ENCODE results near the gene CSTF2.
"Not testable (repeated sequence)": the region's sequence is repeated elsewhere in the genome, so short reads cannot be mapped to it uniquely, and the experiment has no call there.

The CSTF2 gene, protein sequence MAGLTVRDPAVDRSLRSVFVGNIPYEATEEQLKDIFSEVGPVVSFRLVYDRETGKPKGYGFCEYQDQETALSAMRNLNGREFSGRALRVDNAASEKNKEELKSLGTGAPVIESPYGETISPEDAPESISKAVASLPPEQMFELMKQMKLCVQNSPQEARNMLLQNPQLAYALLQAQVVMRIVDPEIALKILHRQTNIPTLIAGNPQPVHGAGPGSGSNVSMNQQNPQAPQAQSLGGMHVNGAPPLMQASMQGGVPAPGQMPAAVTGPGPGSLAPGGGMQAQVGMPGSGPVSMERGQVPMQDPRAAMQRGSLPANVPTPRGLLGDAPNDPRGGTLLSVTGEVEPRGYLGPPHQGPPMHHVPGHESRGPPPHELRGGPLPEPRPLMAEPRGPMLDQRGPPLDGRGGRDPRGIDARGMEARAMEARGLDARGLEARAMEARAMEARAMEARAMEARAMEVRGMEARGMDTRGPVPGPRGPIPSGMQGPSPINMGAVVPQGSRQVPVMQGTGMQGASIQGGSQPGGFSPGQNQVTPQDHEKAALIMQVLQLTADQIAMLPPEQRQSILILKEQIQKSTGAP
- 16.8 to 111 (median 24.9) reads per million in 3 experiments for total RNA-seq

DNA sequence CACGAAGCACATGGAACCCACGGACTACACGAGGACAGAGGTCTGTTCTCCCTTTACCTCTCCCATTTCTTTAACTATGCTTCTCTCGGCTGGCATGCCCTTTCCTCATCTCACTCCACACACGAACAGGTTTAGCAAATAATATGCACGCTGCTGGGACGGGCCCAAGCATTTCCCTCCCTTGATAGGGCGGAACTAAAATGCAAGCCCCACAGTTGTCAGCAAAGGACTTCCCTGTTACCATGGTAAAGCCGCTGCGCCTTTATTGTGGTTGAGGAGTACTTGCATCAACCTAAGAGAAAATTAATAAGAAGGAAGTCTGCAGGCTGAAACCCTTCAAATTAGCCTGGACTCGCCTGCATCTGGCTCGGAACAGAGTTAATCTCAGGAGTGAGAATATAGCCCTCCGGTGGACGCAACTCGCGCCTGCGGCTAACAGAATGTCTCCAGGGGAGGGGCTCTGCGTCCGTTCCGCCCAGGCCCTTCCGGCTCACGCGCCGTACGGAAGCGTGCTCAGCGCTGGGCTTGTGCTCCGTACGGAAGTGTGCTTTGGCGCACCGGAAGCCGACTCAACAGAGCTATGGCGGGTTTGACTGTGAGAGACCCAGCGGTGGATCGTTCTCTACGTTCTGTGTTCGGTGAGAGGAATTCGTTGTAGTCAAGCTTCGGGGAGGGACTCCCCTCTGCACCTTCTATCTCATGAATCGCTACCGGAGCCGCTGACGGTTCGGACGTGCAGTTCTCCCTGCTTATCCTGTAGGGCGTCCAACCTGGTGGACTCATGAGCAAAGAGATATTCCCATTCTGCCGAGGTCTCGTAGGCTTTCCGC is at the start of gene CSTF2:
Gene CSTF2, plus strand, starts transcription at position 555 of the 830 bp plus-strand sequence. Its CDS starts 26 bp downstream, at position 581.
- DNase-seq, result peak; percentile 84

DNA sequence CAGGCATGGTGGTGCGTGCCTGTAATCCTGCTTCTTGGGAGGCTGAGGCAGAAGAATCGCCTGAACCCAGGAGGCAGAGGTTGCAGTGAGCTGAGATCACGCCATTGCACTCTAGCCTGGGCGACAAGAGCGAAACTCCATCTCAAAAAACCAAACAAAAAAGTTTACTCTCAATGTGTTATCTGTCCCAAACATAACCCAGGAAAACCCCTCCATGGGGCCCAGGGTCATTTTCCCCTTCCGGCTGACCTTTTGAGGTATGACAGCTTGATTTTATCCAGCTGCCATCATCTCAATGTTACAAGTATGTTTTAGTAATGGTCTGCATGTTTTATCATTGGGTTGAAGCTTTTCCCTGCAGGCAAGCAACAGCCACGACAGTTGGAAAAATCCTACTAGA is 23.8 kb upstream of the CSTF2 start:
- DNase-seq, result not testable (repeated sequence)

DNA sequence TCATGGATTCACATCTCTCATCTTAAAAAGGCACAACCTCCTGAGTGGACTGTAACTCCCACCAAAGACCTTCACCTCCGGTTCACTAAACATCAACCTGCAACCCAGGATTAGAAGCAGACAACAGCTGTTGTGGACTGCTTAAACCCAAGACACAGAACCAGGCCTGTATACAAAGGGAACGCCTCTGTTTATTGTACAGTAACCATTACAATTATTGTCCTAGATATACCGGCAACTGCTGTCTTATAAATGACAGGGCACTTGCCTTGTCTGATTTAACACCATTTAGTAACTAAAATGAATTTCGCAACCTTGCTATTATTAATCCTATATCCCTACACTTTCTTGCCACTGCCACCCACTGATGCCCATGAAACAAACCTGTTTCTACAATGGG is 22.8 kb upstream of the CSTF2 start:
- no peak for DNase-seq

DNA sequence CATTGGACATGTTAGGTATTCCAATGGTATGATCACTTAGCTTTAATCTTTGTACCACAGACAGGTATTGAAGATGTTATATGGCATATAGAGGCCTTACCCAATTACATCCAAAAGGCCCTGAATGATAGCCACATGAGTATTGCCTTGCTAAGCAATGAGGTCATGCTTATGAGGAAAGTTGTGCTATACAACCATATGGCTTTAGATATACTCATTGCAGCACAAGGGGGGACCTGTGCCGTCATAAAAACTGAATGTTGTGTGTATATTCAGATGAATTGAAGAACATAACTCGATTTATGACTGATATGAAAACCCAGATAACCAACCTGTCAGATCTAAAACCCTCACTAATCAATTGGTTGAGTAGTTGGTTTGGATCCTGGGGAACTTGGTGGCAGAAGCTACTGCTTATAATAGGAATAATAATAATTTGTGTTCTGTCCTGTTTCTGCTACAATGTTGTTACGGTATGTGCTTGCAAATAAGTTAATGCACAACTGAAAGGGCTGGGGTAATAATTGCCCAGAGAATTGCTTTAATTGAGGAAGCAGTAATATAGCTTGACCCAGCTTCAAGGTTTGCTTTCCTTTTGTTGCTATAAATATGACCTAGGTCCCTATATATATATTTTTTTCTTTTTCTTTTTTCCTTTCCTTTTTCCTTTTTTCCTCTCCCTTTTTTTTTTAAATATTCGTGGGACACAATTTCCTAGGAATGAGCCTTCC is 21.5 kb upstream of the CSTF2 start:
- DNase-seq, result no peak

DNA sequence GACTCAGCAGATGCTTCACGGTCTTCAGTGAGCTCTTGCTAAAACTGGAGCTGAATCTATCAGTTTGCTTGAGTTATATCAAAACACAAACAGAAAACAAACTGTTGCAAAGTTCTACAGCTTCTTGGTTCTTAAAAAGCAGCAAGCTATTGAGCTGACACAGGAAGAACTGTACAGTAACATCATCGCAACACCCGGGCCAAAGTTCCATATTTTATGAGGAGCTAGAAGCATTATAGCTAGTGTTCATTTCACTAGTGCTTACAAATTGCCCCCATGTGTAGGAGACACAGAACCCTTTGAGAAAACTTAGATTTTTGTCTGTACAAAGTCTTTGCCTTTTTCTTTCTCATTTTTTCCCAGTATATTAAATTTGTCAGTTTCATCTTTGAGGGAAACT is 17.3 kb upstream of the CSTF2 start:
- DNase-seq, result no peak

DNA sequence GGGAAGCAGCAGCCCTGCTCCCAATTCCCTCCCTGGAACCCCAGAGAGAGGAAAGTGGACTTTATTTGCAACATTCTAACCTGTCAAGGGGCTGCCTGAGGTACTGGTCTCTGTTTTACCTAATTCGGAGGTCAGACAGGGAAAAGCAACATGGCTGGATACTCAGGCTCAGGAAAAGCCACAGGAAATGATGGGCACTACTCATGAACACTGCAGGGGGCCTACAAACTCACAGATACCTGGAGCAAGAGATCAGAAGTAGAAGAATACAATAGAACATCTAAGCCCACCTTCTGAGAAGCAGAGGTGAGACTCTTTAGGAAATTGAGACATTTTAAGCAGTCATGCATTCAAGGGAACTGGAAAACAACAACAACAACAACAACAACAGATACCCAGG is 15.4 kb upstream of the CSTF2 start:
- no peak for DNase-seq

DNA sequence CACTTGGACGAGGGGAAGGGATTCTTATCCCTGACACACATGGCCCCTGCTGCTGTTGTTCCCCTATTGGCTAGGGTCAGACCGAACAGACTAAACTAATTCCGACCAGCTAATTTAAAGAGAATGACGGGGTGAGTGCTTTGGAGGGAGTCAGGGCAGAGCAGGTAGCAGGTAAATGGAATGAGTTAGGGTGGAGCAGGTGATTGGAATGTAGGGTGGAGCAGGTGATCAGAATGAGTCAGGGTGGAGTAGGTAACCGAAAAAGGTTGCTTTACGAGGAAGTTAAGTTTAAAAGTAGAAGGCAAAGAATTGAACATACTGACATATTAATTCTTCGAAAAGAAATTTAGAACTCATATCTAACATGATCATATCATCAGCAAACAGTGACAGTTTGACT is 11.9 kb upstream of the CSTF2 start:
- not testable (repeated sequence) for DNase-seq

DNA sequence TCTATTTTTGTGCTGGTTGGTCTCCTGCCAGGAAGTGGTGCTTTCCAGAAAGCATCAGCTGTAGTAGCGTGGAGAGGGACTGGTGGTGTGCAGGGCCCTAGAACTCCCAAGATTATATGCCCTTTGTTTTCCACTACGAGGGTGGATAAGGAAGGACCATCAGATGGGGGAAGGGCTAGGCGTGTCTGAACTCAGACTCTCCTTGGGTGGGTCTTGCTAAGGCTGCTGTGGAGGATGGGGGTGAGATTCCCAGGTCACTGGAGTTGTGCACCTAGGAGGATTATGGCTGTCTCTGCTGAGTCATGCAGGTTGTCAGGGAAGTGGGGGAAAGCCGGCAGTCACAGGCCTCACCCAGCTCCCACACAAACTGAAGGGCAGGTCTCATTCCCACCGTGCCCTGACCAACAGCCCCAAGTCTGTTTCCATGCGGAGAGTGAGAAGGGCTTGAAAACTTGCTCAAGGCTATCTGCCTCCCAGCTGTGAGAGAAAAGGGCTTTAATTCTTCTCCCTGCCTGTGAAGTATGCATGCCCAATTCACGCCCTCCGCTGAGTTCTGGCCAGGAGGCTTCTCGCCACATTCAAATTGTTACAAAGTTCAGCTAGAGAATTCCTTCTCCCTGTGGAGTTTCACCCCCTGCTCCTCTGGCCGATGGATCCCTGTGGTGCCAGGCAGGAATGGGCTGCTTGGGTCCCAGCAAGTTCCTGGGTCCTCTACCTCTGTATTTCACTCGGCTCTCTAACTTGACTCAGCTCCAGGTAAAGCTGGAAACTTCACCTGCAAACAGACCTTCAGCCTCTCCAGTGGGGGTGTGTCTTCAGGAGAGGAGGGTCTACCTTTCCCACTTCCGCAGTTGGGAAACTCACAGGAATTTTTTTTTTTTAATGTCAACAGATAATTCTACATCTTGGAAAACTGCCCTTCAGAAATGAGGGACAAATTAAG is 7.7 kb upstream of the CSTF2 start:
- no peak for DNase-seq

DNA sequence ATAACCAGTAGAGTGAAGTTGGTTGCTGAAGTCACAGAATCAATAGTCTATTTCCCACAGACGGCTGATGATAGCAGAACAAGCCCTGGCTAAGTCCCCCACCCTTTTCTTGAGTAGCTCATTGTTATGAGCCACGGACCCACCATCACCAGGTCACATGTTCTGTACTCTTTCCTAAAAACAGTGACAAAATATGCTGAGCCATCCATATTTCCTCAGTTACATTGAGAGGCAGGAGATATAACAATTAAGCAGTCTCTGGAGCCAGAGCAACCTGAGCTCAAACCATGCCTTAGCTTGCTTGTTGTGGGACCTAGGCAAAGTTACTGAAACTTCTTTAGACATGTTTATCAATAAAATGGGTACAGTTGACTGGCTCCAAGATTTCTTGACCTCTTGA is 2.9 kb upstream of the CSTF2 start:
- no peak for DNase-seq

DNA sequence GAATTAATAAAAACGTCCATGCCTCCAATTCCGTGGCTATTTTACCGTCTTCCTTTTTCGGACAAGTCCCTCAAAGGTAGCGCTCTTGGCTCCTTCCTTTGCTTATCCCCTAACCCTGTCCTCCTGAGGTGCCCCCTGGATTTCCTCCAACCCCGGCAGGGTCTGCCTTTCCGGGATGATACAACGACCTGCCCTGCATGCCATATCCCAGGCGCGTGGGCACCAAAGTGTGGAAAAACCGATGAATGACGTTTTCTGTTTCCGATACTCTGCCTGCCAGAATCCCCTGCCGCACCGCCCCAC is 706 bp upstream of the CSTF2 start:
- DNase-seq, result no peak

DNA sequence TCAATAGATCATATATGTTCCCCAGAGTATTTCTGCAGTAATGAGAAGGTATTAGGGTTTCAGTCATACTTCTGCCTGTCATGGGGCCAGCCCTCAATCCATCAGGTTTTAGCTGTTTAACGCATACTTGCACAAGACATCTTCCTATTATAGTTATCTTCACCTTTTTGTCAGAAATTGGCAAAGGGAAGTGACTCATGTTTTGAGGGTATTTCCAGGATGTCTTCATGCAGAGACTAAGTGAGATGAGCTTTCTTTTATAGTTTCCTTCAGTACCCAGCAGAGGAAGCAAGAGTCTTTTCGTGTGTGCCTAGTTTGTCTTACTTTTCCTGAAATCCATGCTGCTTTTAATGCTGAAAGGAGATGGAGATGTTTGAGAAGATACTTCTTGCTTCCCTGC is 9.5 kb downstream of the CSTF2 start:
- DNase-seq, result peak; percentile 39

DNA sequence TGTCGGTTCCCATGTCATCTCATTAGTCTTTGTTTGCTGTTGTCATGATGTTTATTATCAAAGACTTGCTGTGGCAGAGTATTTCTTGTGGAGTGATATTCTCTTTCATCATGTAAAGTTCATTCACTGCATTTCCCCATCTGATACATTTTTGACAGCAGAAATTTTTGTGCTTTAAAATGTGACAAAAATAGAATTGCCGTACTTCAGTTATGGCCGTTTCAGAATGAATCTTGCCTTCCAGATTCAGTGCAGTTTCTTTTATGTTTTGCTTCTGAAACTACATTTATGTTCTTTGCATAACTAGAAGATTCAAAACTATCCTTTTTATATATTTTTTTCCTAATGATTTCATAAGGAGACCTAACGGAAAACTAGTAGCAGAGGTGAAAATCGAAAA is 10.0 kb downstream of the CSTF2 start:
- no peak for DNase-seq

DNA sequence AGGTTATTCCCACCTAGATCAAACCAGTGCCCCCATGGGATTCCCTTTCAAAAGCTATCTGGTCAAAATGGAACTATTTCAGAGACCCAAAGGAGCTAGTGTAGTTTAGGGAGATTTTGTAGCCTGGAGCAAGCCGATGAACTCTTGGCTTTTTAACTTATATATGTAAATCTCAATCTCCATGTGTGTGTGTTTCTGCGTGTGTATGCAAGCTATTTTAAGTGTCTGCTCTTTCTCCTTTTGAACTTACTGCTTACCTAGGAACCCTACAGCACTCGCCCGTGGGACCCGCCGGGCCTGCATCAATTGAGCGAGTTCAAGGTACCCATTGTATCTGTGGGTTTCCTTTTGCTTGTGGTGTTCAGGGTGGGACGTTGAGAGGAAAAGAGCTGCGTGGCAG is 10.4 kb downstream of the CSTF2 start:
- no peak for DNase-seq

DNA sequence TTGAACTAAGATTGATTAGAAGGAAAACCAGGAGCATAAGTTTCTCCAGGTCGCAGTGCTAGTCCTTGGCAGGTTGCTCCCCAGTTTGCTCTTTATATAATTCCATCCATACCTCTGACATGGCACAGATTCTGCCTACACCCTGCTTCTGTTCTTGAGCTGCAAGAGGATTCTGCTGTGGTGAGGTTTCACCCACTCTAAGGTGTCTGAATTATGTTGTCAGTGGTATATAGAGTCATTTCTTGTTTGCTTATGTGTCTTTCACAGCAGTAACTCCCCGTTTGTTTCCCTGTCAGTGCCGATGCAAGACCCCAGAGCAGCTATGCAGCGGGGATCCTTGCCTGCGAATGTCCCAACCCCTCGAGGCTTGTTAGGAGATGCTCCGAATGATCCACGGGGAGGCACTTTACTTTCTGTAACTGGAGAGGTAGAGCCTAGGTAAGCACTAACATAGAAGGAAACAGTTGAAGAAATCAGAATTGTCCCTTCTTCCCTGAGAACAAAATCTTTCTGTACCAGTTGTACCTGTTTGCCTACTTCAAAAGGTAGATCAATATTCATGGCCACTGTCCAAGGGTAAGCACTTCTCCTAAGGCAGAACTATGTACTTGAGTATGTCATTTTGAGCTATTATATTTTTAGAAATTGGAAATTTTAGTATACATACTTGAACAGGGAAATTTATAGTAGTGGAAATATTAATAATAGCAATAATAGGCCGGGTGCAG is 11.2 kb downstream of the CSTF2 start:
- DNase-seq, result no peak

DNA sequence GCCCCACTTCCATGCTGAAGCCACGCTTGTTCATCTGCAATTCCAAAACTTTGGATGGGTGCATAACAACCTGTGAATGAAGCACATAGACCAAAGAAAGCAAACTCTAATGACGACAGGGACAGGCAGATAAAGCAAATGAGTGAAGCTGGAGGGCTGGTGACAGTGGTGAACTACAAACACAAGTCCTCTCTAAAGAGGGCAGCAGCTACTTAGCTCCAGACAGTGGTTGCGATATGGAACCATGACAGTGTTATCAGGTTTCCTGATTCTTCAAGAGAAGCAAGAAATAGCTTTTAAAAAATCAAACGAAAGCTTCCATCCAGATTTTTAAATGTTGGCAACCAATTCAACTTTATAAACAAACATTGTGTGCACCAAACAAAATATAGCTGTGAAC is 30.1 kb downstream of the CSTF2 start:
- no peak for DNase-seq

DNA sequence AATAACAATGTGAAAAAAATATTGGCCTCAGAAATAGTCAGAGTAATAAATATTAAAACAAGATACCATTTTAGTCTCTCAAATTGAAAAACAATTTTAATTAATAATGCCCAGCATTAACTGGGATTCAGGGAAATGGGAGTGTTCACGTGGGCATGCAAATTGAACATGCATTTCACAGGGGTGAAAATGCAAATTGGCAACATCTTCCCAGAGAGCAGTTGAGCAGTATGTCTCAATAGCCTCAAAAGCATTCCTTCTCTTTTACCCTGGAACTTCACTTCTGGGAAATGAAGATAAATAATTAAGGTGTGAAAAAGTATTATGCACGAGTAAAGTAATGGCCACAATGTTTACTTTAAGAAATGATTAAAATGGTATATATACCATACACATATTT is 32.6 kb downstream of the CSTF2 start:
- DNase-seq, result no peak

DNA sequence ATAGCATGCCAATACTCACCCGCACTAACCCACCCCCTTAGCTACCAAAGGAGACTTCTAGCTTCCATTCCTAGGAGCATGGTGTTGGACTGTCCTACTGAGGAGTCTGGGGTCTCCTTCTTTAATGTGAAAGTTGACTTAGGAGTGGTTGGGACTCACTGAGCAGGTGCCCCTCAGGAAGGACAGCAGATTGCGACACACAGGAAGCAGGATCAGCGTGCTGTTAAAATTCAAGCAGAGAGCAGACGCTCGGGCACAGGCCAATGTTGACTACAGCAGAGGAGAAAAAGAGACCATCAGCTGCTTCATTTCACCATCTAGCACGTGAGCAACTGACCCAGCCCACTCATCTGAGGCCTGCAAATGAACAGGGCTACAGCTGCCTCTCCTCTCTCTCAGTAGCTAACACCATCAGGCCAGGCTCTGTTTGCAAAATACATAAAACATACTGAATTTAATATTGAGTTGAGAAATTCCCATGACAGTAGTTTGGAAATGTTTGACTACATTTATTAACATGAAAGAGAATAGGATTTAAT is 43.2 kb downstream of the CSTF2 start:
- DNase-seq, result no peak

DNA sequence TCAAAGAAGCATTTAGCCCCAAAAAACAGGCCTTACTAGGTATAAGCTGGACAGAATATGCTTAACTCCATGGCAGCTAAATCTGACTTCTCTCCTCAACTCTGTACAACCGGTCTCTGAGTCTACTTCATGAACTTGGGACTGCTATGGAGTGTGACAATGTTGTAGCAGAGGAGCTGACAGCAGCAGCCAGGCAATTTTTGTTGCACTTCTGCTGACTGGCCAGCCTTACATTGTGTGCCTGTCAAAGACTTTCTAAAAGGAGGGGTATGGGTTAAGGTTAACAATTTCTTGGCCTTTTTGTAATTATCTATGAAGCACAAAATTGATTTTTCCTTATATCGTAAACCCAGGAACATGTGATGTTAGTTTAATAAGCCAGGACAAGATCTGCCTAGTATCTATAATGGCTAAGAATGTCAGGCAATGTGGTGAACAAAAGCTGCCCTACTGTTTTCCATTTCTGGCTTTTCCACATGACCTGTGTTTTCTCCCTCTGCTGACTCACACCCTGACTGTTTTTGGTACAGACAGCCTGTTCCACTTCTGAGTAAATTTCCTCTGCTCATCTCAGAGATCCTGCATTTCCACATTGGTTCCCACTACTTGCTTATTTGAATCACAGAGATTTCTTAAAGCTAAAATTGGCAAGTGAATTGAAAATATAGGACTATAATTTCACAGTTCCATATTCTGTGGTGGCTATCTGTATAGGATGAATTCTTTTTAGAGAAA is 44.6 kb downstream of the CSTF2 start:
- no peak for DNase-seq

DNA sequence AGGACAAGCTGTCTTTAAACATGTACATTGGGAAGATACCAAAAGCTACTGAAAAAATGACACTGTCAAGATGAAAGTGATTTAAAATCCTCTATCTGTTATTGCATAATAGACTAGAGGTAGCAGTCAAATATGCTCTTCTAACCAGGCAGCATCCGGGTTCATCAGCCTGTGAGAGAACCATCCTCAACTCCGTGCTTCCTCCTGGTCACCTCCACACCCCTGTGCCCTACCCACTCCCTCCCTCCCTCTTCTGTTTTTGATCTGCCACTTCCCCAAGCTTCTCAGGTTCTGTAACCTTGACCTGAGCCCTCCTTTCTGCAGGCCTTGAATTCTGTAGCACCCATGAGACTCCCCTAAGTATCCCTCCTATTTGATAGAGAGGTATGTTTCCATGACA is 48.1 kb downstream of the CSTF2 start:
- DNase-seq, result no peak

DNA sequence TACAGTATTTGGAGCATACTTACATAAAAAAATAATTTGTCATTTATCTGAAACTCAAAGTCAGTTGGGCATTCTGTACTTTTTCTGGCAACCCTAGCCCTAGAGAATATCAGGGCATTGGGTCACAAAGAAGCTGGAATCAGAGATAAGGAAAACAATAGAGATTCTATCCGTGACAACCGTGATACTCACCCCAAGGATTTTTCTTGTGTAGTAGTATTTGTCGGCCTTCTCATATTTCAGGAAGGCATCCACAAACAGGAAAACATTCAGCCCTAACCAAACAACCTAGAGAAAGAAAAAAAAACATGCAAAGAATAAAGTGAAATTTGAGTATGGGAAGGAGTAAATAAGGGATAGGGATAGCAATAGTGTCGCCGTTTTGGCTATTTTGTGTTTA is 50.3 kb downstream of the CSTF2 start:
- no peak for DNase-seq
